Activated naive CD8-positive, alpha-beta T cell treated with anti-CD3 and anti-CD28 coated beads, Interleukin-2, amount 50 U/mL, for 24 hours (primary cell): Measurements from ENCODE around the gene PPP1R17.

ENCODE experiments used
- ATAC-seq: fragments of 150-1000 bp; cut with Tn5 transposase; one replicate; pipeline ENCODE4 v1.10.0; 2021
- DNase-seq: peaks from one replicate; pipeline ENCODE4 v3.0.0; 2021
- H3K27ac Mint-ChIP-seq: one replicate; pipeline ENCODE4 v1.8.0; 2021; ENCODE audit warnings: mild to moderate bottlenecking, mixed read lengths
- H3K27me3 Mint-ChIP-seq: one replicate; pipeline ENCODE4 v1.8.0; 2021; ENCODE audit warnings: mixed read lengths
- H3K36me3 Mint-ChIP-seq: one replicate; pipeline ENCODE4 v1.8.0; 2021; ENCODE audit warnings: low read depth, mixed read lengths
- H3K4me1 Mint-ChIP-seq: one replicate; pipeline ENCODE4 v1.8.0; 2021; ENCODE audit warnings: mixed read lengths
- H3K4me3 Mint-ChIP-seq: one replicate; pipeline ENCODE4 v1.8.0; 2021; ENCODE audit warnings: mild to moderate bottlenecking, moderate library complexity, mixed read lengths
- H3K9me3 Mint-ChIP-seq: one replicate; pipeline ENCODE4 v1.8.0; 2021; ENCODE audit warnings: mixed read lengths

Gene PPP1R17

DNA sequence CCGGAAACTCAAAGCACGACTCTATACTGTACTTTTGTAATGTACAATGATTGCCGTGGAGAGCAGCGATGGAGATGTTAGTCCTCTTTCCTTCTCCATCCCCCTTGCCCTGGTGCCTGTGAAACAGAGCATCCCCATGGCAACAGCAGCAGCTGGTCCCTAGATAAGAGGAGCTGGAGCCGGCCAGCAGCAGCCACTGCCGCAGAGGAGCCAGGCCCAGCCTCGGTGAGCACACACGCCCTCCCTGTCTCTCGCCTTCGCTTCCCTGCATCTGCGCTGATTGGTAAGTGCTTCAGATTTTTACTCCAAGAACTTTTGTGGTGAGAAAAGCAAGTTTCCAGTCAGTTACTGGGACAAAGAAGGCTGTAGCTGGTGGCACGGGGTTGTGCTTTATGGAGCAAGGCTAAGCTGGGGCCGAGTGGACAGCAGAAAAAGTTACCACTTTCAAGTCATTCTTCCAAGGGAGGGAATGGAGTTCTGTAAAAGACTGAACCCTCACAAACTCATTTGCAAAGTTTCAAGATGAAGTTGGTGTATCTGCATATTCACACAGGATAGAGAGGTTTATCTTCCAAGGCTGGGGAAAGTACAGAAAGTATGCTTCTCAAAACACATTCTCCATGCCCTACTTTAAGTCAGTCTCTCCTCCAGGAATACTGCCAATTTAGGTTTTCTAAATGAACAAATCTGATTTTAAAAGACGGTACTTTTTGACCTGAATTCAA lies at the start of gene PPP1R17:
Gene PPP1R17 (plus strand): TSS at position 192 of the 725 bp plus-strand sequence. CDS start 5,227 bp downstream, outside the sequence.
- no peak within 1 kb of the TSS for H3K27ac Mint-ChIP-seq
- ATAC-seq (no peak), DNase-seq (no peak)
- H3K27me3 Mint-ChIP-seq = peaks cover 3% of the 10 kb centered on the region
- H3K36me3 Mint-ChIP-seq = no peaks in the 10 kb centered on the region
- H3K4me1 Mint-ChIP-seq = no peaks in the 10 kb centered on the region
- H3K4me3 Mint-ChIP-seq = no peak within 1 kb of the TSS
- H3K9me3 Mint-ChIP-seq = no peaks in the 10 kb centered on the region

DNA sequence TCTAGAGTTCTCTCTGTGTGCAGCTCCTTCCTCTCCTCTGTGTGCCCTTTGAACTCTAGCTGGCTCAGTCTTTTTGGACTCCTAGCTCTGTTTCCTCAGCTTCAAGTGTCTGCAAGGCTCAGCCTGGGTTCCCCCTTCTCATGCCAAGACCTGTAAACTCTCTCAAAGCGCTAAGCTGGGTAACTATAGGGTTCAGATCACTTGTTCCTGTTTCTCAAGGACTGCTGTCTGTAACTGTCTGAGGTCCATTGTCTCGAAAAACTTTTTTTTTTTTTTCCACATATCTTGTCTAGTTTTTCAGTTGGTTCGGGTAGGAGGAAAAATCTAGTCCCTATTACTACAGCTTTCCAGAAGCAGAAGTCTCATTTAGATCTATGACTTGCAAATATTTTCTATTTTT lies 46.6 kb upstream of the PPP1R17 start:
- ATAC-seq = no peak
- Mint-ChIP-seq H3K4me3 (no peak overlapping the region), H3K4me1 (no peaks in the 10 kb centered on the region), H3K9me3 (no peaks in the 10 kb centered on the region), H3K36me3 (no peaks in the 10 kb centered on the region), H3K27me3 (no peaks in the 10 kb centered on the region), H3K27ac (no peak overlapping the region)
- no peak for DNase-seq

DNA sequence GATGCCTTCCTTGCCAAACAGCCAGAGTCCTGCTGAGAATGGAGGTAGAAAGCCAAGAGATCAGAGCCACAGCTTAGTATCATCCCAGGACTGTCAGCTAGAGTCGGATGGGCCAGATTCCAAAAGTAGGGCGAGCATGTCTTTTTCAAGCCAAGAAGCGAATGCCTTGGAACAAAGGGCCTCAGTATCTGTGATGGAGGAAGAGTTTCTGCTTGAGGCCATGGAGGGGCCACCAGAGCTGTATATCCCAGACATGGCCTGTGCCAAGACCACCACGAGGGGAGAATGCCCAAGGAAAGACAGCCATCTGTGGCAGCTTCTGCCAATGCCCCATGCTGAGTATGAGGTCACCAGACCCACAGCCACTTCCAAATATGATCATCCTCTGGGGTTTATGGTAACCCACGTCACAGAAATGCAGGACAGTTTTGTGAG lies 44.3 kb upstream of the PPP1R17 start:
- ATAC-seq = no peak
- Mint-ChIP-seq H3K4me3 (no peak overlapping the region), H3K4me1 (no peaks in the 10 kb centered on the region), H3K9me3 (no peaks in the 10 kb centered on the region), H3K27ac (no peak overlapping the region), H3K27me3 (no peaks in the 10 kb centered on the region), H3K36me3 (no peaks in the 10 kb centered on the region)
- no peak for DNase-seq

DNA sequence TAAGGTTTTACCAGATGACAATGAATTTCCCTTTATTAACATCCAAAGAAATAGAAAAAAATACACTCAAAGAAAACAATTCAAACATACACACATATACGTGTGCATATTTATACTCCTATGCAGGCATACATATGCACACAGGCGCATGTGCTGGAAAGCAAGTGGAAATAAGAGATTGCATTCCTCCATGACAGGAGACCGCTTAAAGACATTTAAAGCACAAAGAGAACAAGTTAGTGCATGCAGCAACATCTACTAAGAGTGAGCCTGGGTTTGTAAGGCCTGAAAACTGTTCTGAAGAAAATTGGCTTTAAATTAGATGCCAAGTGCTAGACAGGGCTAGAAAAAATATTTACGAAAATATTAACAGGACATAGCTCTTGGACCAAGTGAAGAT lies 40.1 kb upstream of the PPP1R17 start:
- no peaks in the 10 kb centered on the region for H3K9me3 Mint-ChIP-seq
- H3K4me1 Mint-ChIP-seq = no peaks in the 10 kb centered on the region
- H3K4me3 Mint-ChIP-seq = no peak overlapping the region

DNA sequence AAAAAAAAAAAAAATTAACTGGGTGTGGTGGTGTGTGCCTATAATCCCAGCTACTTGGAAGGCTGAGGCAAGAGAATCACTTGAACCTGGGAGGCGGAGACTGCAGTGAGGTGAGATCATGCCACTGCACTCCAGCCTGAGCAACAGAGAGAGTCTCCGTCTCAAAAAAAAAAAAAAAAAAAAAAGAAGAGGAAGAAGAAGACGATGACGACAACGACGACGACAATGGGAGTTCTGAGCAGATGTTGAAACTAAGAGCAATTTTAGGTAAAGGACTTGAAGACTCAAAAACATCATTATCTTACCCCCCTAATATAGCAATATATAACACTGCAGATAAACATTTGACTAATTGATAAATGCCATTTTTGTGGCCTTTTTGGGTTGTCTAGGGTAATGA lies 39.5 kb upstream of the PPP1R17 start:
- Mint-ChIP-seq H3K4me3 (no peak overlapping the region), H3K27ac (no peak overlapping the region), H3K9me3 (no peaks in the 10 kb centered on the region), H3K27me3 (no peaks in the 10 kb centered on the region), H3K4me1 (no peaks in the 10 kb centered on the region), H3K36me3 (no peaks in the 10 kb centered on the region)
- ATAC-seq (no peak), DNase-seq (no peak)

More for the DNA sequence above, 40.1 kb upstream of the PPP1R17 start:
- Mint-ChIP-seq H3K27ac (no peak overlapping the region), H3K27me3 (no peaks in the 10 kb centered on the region), H3K36me3 (no peaks in the 10 kb centered on the region)
- ATAC-seq (no peak), DNase-seq (no peak)

DNA sequence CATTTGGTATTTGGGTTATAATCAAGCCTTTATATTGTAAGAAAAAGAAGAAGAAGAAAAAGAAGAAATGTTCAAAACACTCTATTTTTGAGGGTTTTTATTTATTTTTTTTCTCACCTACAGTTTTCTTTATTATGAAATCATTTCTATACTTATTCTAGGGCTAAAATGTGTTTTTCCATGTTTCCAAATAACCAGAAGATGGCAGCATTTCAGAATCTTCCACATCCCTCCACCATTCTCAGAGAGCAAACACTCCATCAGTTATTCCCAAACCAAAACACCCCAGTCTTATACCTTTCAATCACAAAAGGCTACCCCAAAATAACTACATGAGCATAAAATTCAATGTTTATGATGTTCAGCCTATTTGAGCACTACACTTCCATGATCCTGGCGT lies 38.7 kb upstream of the PPP1R17 start:
- ATAC-seq (no peak), DNase-seq (no peak)
- H3K36me3 Mint-ChIP-seq = no peaks in the 10 kb centered on the region
- no peaks in the 10 kb centered on the region for H3K27me3 Mint-ChIP-seq
- no peak overlapping the region for H3K27ac Mint-ChIP-seq
- H3K4me1 Mint-ChIP-seq = no peaks in the 10 kb centered on the region
- H3K9me3 Mint-ChIP-seq = no peaks in the 10 kb centered on the region
- no peak overlapping the region for H3K4me3 Mint-ChIP-seq

DNA sequence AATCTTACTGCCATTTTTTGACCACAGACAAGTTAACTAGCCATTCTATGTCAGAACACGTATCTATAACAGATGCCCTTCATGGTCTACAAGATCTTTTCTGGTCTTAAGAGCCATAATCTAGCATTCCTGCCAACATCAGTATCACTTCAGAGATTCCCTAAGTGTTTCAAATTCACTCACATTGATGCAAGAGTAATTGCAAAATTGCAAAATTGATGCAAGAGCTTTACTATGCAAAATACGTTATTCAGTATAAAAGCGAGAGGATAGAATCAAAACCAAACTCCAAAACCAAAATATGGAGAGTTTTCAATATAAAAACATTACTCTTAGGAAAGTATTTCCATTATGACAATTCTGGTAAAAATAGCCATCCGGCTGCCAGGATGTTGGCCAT lies 38.1 kb upstream of the PPP1R17 start:
- Mint-ChIP-seq H3K9me3 (no peaks in the 10 kb centered on the region), H3K27me3 (no peaks in the 10 kb centered on the region), H3K36me3 (no peaks in the 10 kb centered on the region), H3K4me1 (no peaks in the 10 kb centered on the region), H3K4me3 (no peak overlapping the region), H3K27ac (no peak overlapping the region)
- ATAC-seq (no peak), DNase-seq (no peak)

DNA sequence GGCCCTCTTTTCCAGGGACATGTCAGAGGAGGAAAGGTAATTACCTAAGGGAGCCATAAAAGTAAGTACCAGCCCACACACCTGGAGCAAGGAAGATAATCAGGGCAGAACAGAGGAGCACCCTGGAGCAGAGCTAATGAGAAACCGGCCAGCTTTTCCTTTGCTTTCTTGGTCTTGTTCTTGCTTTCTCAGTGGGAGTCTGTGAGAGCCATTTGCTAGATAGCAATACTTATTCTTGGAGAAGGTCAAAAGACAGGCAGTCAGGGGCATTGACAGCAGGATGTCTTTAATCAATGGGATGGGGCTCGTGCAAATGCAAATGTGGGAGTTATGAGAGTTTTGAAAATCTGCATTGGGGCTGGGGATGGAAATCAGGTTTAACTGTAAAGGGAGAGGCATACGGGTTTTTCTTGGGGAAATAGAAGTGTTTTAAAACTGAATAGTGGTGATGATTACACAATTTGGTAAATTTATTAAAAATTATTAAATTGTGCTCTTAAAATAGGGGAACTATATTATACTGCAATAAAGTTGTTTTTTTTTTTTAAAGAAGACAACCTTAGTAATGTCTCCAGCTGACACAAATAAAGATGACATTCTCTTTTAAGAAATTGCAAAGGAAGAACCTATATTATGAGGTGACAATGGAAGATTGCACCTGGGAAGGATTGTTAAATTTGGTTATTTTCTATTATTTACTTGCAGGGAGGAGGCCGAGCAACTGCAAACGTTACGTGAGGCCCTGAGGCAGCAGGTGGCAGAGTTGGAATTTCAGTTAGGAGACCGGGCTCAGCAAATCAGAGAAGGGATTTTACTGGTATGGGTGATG lies 35.6 kb upstream of the PPP1R17 start:
- Mint-ChIP-seq H3K27ac (no peak overlapping the region), H3K27me3 (no peaks in the 10 kb centered on the region), H3K36me3 (no peaks in the 10 kb centered on the region), H3K4me1 (no peaks in the 10 kb centered on the region), H3K4me3 (no peak overlapping the region), H3K9me3 (peaks cover 2% of the 10 kb centered on the region)
- no peak for ATAC-seq
- DNase-seq = no peak

DNA sequence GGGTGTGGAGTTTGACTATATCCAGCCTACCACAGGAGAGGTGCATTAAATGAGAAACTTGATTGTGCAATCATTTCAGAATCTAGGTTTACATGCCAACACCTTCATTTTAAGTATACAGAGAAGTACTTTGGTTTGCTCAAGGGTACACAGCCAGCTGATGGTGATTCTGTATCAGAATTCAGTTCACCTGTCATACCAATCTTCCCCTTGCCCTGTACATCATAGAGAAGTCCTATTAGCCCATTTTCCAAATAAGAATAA lies 35.0 kb upstream of the PPP1R17 start:
- ATAC-seq (no peak), DNase-seq (no peak)
- Mint-ChIP-seq H3K27me3 (no peaks in the 10 kb centered on the region), H3K4me1 (no peaks in the 10 kb centered on the region), H3K9me3 (peaks cover 4% of the 10 kb centered on the region), H3K4me3 (no peak overlapping the region), H3K36me3 (no peaks in the 10 kb centered on the region), H3K27ac (no peak overlapping the region)

DNA sequence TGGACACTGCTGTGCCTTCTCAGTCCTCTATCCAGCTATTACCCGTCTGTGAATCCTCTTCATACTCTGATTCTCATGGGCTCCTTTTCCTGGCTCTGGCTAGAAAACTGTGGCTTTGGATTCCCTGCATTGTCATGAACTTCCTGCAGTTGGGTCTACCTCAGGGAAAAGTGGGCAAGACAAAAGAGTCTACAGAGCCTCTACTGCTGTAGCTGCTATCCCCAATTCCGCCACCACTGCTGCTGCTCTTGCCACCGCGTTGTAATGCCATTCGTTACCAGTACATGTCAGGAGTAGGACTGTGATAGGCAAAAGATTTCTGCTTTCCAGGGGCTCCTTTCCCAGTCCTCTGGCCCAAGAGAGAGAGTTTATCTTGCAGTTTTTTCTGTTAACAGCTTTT lies 23.9 kb upstream of the PPP1R17 start:
- H3K27me3 Mint-ChIP-seq = no peaks in the 10 kb centered on the region
- no peaks in the 10 kb centered on the region for H3K4me1 Mint-ChIP-seq
- no peak overlapping the region for H3K27ac Mint-ChIP-seq
- H3K36me3 Mint-ChIP-seq = no peaks in the 10 kb centered on the region
- ATAC-seq (no peak), DNase-seq (no peak)
- H3K9me3 Mint-ChIP-seq = no peaks in the 10 kb centered on the region
- no peak overlapping the region for H3K4me3 Mint-ChIP-seq

DNA sequence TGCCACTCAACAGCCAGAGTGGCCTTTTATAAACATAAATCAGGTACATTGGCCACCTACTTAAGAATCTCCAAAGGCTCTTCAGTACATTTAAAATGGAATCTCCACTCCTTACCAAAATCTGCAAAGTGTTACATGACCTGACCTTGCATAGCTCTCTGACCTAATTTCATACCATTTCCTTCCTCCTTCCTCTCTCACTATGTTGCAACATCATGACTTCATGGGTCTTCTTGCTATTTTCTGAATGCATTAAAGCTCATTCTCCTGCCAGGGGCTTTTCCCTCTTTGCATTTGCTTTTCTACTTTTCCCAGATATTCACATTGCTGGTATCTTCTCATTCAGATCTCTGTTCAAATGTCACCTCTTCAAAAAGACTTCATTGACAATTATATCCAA lies 22.1 kb upstream of the PPP1R17 start:
- H3K36me3 Mint-ChIP-seq = no peaks in the 10 kb centered on the region
- no peaks in the 10 kb centered on the region for H3K9me3 Mint-ChIP-seq
- H3K27ac Mint-ChIP-seq = no peak overlapping the region
- no peaks in the 10 kb centered on the region for H3K27me3 Mint-ChIP-seq
- no peak overlapping the region for H3K4me3 Mint-ChIP-seq
- ATAC-seq (no peak), DNase-seq (no peak)
- H3K4me1 Mint-ChIP-seq = no peaks in the 10 kb centered on the region

DNA sequence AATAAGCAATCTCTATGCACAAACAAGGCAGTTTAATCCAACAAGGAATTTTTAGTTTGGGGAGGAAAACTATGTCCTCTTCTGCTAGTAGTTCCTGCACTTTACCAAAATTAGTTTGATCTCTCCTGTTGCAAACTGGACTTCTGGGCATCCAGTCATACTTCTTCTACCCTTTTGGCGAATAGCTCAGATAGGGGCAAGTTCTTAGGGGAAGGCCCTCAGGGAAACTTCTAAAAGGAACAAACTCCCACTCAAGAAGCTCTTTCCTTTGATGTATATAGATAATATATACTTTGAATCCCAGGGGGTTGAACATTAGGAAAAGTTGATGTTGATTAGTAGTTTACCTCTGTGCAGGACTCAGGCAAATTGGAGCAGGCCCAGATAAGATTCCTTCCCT lies 21.5 kb upstream of the PPP1R17 start:
- Mint-ChIP-seq H3K4me3 (no peak overlapping the region), H3K9me3 (no peaks in the 10 kb centered on the region), H3K36me3 (no peaks in the 10 kb centered on the region), H3K27me3 (no peaks in the 10 kb centered on the region), H3K4me1 (no peaks in the 10 kb centered on the region), H3K27ac (no peak overlapping the region)
- DNase-seq (no peak), ATAC-seq (no peak)

DNA sequence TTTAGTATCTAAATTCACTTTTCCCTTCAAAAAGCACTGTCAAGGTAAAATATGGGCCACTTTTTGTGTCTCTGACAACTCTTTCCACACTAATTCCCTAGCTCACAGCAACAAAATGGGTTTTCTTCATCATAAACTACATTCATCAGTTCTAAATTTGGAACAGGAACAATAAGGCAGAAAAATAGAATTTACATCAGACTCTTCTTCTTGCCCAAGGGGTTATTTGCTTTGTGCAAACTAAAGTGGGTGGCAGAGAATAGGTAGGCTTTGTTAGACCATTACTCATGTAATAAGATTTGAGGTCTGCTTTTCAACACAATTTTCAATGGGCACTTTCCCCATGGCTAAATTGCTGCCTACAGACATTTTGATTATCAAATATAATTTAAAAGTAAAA lies 17.6 kb upstream of the PPP1R17 start:
- no peaks in the 10 kb centered on the region for H3K36me3 Mint-ChIP-seq
- H3K27me3 Mint-ChIP-seq = no peaks in the 10 kb centered on the region
- ATAC-seq (no peak), DNase-seq (no peak)
- no peak overlapping the region for H3K27ac Mint-ChIP-seq
- no peaks in the 10 kb centered on the region for H3K4me1 Mint-ChIP-seq
- H3K9me3 Mint-ChIP-seq = no peaks in the 10 kb centered on the region
- H3K4me3 Mint-ChIP-seq = no peak overlapping the region

DNA sequence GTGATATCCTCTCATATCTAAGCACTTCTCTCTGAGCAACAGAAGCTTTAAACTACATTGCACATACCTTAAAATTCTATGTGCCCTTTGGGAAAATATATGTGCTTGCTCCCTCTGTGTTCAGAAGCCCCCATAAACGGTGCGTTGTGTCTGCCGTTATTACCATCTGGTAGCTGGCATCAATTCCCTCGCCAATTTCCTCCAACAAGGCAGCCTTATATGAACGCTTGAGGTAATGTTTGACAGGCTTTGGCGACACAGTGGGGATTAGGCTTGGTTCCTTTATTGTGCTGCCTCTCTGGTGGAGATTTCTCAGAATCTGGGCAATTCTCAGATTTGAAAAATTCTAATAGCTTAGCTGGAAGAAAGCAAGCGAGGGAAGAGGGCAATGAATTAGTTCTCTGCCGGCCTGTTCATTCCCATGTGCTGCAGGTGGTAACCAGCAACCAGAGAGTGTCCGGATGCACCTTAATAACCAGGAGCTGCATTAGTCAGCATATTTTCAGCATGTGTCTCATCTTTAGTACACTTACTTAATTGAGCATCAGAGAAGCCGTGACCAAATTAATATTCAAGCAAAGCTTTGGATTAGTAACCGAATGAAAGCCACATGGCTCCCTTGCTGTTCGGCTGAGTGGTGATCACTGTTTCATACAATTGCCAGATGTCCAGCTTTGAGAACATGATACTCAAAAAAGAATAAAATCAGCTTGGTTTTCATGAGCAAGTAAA lies 7.3 kb upstream of the PPP1R17 start:
- Mint-ChIP-seq H3K36me3 (no peaks in the 10 kb centered on the region), H3K4me3 (no peak overlapping the region), H3K27ac (no peak overlapping the region), H3K27me3 (no peaks in the 10 kb centered on the region), H3K9me3 (no peaks in the 10 kb centered on the region), H3K4me1 (no peaks in the 10 kb centered on the region)
- ATAC-seq (no peak), DNase-seq (no peak)
